ENCODE results near the gene PCTP. TPM values are rescaled to one million over a fixed set of nuclear protein-coding genes. Genes with fewer than 3 reads are reported as not detected.

The PCTP gene
- total RNA-seq, 1 donor from 2014 or later: 15.4 TPM

GRCh38 chr17:55717432-55717831 lies 33.4 kb upstream of the PCTP start:
- TF ChIP-seq, protein P1, sequence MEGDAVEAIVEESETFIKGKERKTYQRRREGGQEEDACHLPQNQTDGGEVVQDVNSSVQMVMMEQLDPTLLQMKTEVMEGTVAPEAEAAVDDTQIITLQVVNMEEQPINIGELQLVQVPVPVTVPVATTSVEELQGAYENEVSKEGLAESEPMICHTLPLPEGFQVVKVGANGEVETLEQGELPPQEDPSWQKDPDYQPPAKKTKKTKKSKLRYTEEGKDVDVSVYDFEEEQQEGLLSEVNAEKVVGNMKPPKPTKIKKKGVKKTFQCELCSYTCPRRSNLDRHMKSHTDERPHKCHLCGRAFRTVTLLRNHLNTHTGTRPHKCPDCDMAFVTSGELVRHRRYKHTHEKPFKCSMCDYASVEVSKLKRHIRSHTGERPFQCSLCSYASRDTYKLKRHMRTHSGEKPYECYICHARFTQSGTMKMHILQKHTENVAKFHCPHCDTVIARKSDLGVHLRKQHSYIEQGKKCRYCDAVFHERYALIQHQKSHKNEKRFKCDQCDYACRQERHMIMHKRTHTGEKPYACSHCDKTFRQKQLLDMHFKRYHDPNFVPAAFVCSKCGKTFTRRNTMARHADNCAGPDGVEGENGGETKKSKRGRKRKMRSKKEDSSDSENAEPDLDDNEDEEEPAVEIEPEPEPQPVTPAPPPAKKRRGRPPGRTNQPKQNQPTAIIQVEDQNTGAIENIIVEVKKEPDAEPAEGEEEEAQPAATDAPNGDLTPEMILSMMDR (conservative IDR thresholded peaks at IDR 0.05): no peak
- Mint-ChIP-seq H3K4me3 (no peak overlapping the region), H3K27me3 (ENCODE audit: low read depth) (no peaks in the 10 kb centered on the region), H3K9me3 (no peaks in the 10 kb centered on the region), H3K27ac (ENCODE audit: unreplicated experiment) (no peak overlapping the region), H3K36me3 (ENCODE audit: low read depth) (no peaks in the 10 kb centered on the region), H3K4me1 (peaks cover 30% of the 10 kb centered on the region)
- DNase-seq (ENCODE audit: low read depth, low spot score): no peak

DNA sequence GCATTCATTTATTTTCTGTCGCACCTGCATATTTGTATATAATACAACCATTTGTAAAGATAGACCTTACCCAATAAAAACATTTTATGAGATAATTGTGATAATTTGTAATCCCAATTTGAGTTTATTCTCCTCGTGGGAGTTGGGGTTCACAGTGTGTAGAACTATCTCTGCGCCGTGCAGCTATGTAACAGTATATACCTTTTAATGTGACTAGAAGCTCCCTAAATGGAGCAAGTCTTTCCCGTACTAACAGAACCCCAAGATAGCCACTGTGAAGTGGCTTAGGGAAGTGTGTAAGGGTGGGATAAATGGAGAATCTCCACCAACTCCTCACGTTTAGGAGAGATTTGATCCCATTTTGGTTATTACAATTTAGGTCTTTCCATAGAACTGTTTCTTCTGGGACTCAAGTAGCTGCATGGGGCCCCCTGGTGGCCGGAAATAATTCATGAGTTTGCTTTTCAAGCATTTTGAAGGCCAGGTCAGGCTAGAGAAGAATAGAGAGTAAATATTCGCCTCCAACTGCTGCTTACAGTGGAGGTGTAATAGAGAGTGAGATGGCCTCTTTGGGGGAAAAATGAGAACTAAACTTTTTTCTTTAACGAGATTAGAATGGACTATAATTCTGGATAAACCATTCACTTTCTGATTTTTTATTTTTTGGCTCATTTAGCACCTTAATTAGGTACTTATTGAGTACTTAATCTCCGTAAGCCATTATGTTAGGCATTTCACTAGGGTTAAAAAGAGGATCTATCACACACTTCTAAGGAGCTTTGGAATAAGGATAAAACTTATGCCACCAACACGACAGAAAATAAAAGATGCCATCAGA lies 32.7 kb upstream of the PCTP start:
- H3K4me3 Mint-ChIP-seq: no peak overlapping the region
- no peaks in the 10 kb centered on the region for H3K36me3 Mint-ChIP-seq (ENCODE audit: low read depth)
- no peak overlapping the region for H3K27ac Mint-ChIP-seq (ENCODE audit: unreplicated experiment)
- peak; percentile 79 for DNase-seq (ENCODE audit: low read depth, low spot score)
- H3K9me3 Mint-ChIP-seq: no peaks in the 10 kb centered on the region
- H3K4me1 Mint-ChIP-seq: peaks cover 37% of the 10 kb centered on the region
- H3K27me3 Mint-ChIP-seq (ENCODE audit: low read depth): peaks cover 5% of the 10 kb centered on the region
- TF ChIP-seq, protein P1 (conservative IDR thresholded peaks at IDR 0.05): peak; percentile 91

GRCh38 chr17:55720919-55721836 lies 29.7 kb upstream of the PCTP start:
- no peak overlapping the region for H3K27ac Mint-ChIP-seq (ENCODE audit: unreplicated experiment)
- H3K9me3 Mint-ChIP-seq: no peaks in the 10 kb centered on the region
- peaks cover 7% of the 10 kb centered on the region for H3K27me3 Mint-ChIP-seq (ENCODE audit: low read depth)
- peaks cover 47% of the 10 kb centered on the region for H3K4me1 Mint-ChIP-seq
- H3K36me3 Mint-ChIP-seq (ENCODE audit: low read depth): no peaks in the 10 kb centered on the region
- no peak overlapping the region for H3K4me3 Mint-ChIP-seq
- TF ChIP-seq, protein P1 (conservative IDR thresholded peaks at IDR 0.05): no peak
- DNase-seq (ENCODE audit: low read depth, low spot score): no peak

DNA sequence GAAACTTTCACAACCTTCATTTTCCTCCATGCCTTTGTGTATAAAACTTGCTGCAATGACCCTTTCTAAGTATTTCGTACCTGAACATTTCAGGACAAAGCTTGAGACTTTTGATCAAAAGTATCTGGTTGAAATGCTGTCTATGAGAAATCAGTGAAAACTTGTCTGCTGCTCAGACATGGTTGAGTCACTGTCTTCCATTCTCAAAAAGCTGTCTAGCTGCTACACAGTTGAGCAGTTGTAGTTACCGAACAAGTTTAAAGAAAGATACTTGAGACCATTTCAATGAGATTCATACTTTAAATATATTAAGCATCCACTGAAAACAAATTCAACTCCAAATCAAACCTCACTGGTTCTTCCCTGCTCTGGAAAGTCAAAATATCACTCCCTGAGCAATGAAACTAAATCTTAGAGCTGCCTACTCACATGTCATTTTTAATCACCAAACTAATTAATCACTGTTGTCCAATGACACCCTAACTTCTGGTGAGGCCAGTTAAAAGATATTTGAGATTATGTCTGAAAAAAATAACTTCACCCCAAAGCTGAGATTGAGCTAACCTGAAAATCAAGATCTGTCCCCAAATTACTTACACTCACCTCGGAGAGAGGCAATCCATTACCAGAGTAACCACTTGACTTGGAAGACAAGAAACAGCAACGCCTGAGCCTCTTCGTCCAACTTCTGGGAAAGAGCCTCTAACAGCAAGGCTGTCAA lies 28.7 kb upstream of the PCTP start:
- no peaks in the 10 kb centered on the region for H3K9me3 Mint-ChIP-seq
- H3K27ac Mint-ChIP-seq (ENCODE audit: unreplicated experiment): no peak overlapping the region
- H3K36me3 Mint-ChIP-seq (ENCODE audit: low read depth): no peaks in the 10 kb centered on the region
- peaks cover 47% of the 10 kb centered on the region for H3K4me1 Mint-ChIP-seq
- peaks cover 7% of the 10 kb centered on the region for H3K27me3 Mint-ChIP-seq (ENCODE audit: low read depth)
- H3K4me3 Mint-ChIP-seq: peak overlapping the region; percentile 81
- DNase-seq (ENCODE audit: low read depth, low spot score): no peak
- TF ChIP-seq, protein P1 (conservative IDR thresholded peaks at IDR 0.05): no peak

All from neural crest cell (in vitro differentiated cells).